HL-60/S4 treated with retinoic acid at 250 ng/mL for 4 days and 3 days (cell line): ENCODE data around the gene GNB4.

Source experiments
- in situ Hi-C: fragments of 300-500 bp; cut with MboI; formaldehyde crosslinking; loops from 2 replicates; pipeline ENCODE4 v1.7.0; 2022; ENCODE audit warnings: low sequenced_read_pairs

GNB4 gene

GRCh38 chr3:179451265-179452175 is at the start of gene GNB4:
TSS of gene GNB4 (minus strand) at chr3:179451470. CDS start at chr3:179426200, 25,270 bp downstream.
- in situ Hi-C loops: no loop called here

- in situ Hi-C loops: no loop called here
These were observed 44.2 kb upstream of the GNB4 start for GRCh38 chr3:179495483-179495882.

- in situ Hi-C loops: no loop called here
These were observed 42.0 kb upstream of the GNB4 start for GRCh38 chr3:179493260-179493659.

GRCh38 chr3:179488213-179488612 is 36.9 kb upstream of the GNB4 start:
- in situ Hi-C loops: no loop called here

- in situ Hi-C loops: no loop called here
These were observed 35.5 kb upstream of the GNB4 start for GRCh38 chr3:179486806-179487205.

- in situ Hi-C loops: no loop called here
These were observed 31.6 kb upstream of the GNB4 start for GRCh38 chr3:179482857-179483256.

GRCh38 chr3:179476215-179476614 is 24.9 kb upstream of the GNB4 start:
- in situ Hi-C loops: no loop called here

- in situ Hi-C loops: no loop called here
These were observed 23.2 kb upstream of the GNB4 start for GRCh38 chr3:179474480-179474879.

GRCh38 chr3:179473565-179473964 is 22.3 kb upstream of the GNB4 start:
- in situ Hi-C loops: no loop called here

GRCh38 chr3:179464323-179465092 is 13.2 kb upstream of the GNB4 start:
- in situ Hi-C loops: no loop called here

- in situ Hi-C loops: no loop called here
These were observed 12.0 kb upstream of the GNB4 start for GRCh38 chr3:179463319-179463718.

- in situ Hi-C loops: no loop called here
These were observed 9.0 kb upstream of the GNB4 start for GRCh38 chr3:179460260-179460659.

- in situ Hi-C loops: no loop called here
These were observed 4.7 kb upstream of the GNB4 start for GRCh38 chr3:179455954-179456353.

GRCh38 chr3:179454887-179455286 is 3.6 kb upstream of the GNB4 start:
- in situ Hi-C loops: no loop called here

- in situ Hi-C loops: no loop called here
These were observed 2.7 kb upstream of the GNB4 start for GRCh38 chr3:179453967-179454366.

GRCh38 chr3:179452872-179453271 is 1.6 kb upstream of the GNB4 start:
- in situ Hi-C loops: no loop called here

- in situ Hi-C loops: no loop called here
These were observed 900 bp upstream of the GNB4 start for GRCh38 chr3:179452176-179452564.

GRCh38 chr3:179450901-179451264 is 387 bp downstream of the GNB4 start:
- in situ Hi-C loops: no loop called here

- in situ Hi-C loops: no loop called here
These were observed 989 bp downstream of the GNB4 start for GRCh38 chr3:179450261-179450701.

GRCh38 chr3:179449636-179450035 is 1.6 kb downstream of the GNB4 start:
- in situ Hi-C loops: no loop called here

GRCh38 chr3:179447251-179447650 is 4.0 kb downstream of the GNB4 start:
- in situ Hi-C loops: no loop called here

- in situ Hi-C loops: no loop called here
These were observed 4.8 kb downstream of the GNB4 start for GRCh38 chr3:179446501-179446900.
